OCI-LY1 (cell line): ENCODE results near the gene FAP.

Experiments used
- EZH2 ChIP-seq: fragments of 200-600 bp; sonication (generic), shearing (Covaris generic); IDR thresholded peaks from 2 replicates; pipeline ENCODE4 v1.8.0; 2017; ENCODE audit warnings: borderline replicate concordance, mixed run types, mild to moderate bottlenecking, antibody characterized with exemption, low read length, moderate library complexity, mixed read lengths
- TF ChIP-seq, protein P1 (sequence below): fragments of 200-600 bp; sonication (generic), shearing (Covaris generic); IDR thresholded peaks from 2 replicates; pipeline ENCODE4 v1.5.1; 2017; ENCODE audit warnings: mild to moderate bottlenecking, antibody characterized with exemption, low read length, moderate library complexity, mixed read lengths

- TF ChIP-seq EZH2 = no peak
- TF ChIP-seq, protein P1, sequence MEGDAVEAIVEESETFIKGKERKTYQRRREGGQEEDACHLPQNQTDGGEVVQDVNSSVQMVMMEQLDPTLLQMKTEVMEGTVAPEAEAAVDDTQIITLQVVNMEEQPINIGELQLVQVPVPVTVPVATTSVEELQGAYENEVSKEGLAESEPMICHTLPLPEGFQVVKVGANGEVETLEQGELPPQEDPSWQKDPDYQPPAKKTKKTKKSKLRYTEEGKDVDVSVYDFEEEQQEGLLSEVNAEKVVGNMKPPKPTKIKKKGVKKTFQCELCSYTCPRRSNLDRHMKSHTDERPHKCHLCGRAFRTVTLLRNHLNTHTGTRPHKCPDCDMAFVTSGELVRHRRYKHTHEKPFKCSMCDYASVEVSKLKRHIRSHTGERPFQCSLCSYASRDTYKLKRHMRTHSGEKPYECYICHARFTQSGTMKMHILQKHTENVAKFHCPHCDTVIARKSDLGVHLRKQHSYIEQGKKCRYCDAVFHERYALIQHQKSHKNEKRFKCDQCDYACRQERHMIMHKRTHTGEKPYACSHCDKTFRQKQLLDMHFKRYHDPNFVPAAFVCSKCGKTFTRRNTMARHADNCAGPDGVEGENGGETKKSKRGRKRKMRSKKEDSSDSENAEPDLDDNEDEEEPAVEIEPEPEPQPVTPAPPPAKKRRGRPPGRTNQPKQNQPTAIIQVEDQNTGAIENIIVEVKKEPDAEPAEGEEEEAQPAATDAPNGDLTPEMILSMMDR = no peak
Measured at GRCh38 chr2:162245781-162246180, 2.5 kb upstream of the FAP start.
